Endothelial cell of hepatic sinusoid (primary cell): Measurements from ENCODE around the gene TMEM14A.
"Not testable (repeated sequence)": the region's sequence is repeated elsewhere in the genome, so short reads cannot be mapped to it uniquely, and the experiment has no call there.

Source experiments
- in situ Hi-C: cut with HindIII; loops from 2 replicates; pipeline ENCODE4 v1.10.0; 2017; ENCODE audit warnings: low sequenced_read_pairs

TMEM14A gene

GRCh38 chr6:52655941-52656340 lies 15.0 kb upstream of the TMEM14A start:
- in situ Hi-C loops, result not testable (repeated sequence)

GRCh38 chr6:52657870-52658269 lies 13.0 kb upstream of the TMEM14A start:
- in situ Hi-C loops, result no loop called here

DNA sequence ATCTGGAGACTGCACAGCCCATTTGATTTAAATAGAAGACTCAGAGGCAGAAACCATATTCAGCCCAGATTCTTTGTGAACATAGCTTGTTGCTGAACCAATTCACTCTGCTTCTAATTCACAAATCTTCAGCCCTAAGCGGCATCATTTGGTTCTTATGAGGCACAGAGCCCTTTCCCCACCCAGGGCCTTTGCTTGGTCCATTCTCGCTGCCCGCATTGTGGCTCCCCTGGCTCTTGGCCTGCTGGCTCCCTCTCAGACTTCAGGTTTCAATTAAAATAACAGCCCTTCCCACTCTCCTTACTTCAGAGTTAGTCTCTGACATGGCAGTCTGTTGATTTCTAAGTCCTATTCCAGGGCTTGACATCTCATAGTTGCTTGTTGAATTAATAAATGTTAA lies 9.4 kb upstream of the TMEM14A start:
- in situ Hi-C loops, result no loop called here

DNA sequence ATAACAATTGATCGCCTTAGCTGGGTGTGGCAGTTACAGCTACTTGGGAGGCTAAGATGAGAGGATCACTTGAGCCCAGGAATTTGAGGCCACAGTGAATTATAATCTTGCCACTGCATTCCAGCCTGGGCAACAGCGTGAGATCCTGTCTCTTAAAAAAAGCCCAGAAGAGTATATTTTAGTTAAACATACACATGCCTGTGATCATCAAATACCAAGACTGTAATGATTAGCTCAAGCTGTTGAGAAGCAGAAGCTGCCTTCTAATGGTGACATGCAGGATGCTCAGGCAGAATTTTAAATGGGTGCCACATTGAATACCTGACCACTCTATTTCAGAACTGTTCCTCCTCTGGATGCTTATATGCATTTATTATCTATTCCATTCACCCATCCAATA lies 8.9 kb upstream of the TMEM14A start:
- in situ Hi-C loops, result no loop called here

DNA sequence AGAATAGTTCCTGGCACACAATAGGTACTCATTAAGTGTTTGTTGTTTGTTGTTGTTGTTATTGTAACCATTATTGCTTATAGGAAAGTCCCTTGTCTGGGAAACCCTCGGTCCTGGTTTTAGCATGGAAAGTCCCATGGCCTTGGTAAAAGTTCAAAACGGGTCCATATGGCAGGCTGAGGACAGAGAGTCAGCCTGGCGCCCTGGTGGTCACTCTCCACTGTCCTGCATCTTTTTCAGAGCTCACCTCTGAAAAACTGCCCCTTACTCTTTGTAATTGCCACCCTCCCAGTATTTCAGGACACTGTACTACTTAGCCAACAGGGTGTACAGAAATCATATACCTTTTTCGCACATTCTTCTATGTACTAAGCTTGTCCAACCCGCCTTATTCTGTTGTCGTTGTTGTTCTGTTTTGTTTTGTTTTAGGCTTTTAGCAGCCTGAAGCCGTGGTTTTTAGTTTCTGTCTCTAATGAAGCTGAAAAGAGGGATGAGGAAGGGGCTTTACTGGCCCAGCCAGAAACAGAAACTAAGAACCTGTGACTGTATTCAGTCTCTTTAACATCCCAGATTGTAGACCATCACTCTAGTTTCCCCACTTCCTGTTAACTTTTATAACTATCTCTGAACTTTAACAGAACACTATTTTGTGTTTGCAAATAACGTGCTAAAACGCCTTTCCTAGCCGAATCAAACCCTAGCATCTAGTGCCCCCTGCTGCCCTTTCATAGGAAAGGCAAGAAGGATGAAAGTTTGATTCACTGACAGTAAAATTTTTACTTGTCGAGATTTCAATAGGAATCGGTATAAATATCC lies 7.6 kb upstream of the TMEM14A start:
- in situ Hi-C loops, result no loop called here

GRCh38 chr6:52663936-52664185 lies 7.1 kb upstream of the TMEM14A start:
- in situ Hi-C loops, result no loop called here

GRCh38 chr6:52664186-52664990 lies 6.5 kb upstream of the TMEM14A start:
- in situ Hi-C loops, result no loop called here

DNA sequence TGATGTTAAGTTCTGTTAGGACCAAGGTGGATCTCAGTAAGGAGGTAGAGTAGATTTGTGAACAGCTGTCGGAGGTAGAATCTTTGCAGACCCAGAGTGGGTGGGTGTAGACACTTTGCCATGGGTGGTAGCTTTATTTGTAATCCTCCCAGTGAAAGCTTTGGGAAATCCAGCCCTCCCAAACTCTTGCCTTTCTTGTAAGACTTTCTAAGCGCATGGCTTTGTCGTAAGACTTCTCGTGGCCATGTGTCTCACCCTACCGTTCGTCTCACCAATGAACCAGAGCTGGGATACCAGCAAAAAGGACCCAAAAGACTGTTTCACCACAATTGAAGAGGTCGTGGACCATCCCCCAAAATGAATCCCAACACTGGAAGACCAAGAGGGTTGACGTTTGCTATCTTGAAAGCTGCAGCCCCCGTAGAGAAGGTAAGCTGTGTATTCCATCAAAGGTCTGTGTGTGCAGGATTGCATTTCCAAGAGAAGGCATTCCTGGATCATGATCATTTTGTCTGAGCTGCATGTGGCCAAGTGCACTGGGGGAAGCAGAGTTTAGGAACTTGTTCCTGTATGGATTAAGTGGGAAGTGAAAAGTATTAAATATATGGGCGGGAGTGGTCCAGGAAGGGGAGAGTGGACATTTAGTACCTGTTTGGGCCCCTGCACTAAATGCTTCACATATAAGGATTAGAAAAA lies 5.8 kb upstream of the TMEM14A start:
- in situ Hi-C loops, result loop anchor here (5.0 kb wide), 2 partner anchors 258 to 383 kb away; partner anchors contain the start of gene MCM3

DNA sequence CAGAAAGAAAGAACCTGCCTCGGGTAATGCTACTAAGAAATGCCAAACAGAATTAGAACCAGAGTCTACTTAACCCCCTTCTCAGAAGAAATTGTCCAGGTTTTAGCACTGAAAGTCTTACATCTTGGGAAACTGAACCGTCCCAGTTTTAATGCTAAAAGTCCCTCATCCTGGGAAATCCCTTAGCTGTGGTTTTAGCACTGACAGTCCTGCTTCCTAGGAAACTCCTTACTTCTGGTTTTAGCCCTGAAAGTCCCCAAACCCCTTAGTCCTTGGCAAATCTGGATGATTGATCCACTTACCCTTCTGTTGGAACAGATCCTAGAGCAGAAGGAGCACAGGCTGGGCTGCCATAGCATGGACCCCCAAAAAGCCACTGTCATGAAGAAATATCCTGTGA lies 4.8 kb upstream of the TMEM14A start:
- in situ Hi-C loops, result loop anchor here (5.0 kb wide), 2 partner anchors 259 to 384 kb away; partner anchors contain the start of gene MCM3

DNA sequence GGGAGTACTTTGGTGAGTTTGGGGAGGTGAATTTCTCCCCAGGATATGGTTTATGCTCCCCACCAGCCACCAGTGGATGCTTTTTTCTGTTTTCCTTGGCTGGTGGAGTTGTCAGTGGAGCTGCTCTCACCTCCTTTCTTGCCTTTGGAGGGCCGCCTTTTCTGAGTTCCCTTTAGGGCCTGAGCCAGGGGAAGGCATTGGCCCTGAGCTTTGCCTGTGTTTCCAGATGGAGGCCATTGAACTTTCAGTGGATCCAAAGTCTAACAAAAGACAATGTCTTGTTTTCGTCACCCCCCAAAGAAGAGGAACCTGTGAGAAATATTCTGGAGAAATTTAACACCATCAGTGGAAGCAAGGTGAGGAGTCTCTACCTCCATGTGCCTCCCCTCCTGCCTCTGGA lies 4.4 kb upstream of the TMEM14A start:
- in situ Hi-C loops, result loop anchor here (5.0 kb wide), 2 partner anchors 259 to 384 kb away; partner anchors contain the start of gene MCM3

GRCh38 chr6:52667572-52667971 lies 3.3 kb upstream of the TMEM14A start:
- in situ Hi-C loops, result loop anchor here (5.0 kb wide), 2 partner anchors 260 to 385 kb away; partner anchors contain the start of gene MCM3

DNA sequence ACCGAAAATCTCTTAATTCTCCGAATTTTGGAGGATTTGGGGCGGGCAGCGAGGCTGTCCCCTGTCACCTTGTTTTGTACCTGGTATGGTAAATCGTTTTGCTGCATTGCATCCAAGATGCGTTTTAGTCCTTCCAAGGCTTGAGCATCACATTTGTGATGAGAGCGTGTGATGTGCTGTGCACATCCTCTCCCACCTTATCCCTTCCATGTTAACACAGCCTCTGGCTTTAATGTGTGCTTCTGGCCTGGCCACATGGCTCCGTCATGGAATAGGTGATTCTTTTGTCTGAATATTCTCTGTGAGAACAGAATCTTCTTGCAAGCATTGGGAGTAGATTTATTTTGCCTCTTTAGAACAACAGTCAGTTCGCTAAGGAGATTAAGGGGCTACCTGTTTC lies 763 bp downstream of the TMEM14A start:
- in situ Hi-C loops, result no loop called here

- in situ Hi-C loops, result no loop called here
Measured at GRCh38 chr6:52672412-52673025, 1.6 kb downstream of the TMEM14A start.

DNA sequence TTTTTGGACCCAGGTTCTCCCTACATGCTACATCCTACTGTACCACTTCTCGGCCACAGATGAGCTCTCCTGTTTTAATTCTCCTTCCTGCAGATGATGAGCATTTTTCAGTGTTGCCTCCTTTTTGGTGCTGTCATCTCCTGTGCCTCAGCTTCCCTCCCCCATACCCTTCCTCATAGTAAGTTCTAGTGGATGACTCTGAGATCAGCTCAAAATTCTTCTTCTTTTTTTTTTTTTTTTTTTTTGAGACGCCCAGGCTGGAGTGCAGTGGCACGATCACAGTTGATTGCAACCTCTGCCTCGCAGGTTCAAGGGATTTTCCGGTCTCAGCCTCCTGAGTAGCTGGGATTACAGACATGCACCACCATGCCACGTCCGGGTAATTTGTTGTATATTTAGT lies 3.8 kb downstream of the TMEM14A start:
- in situ Hi-C loops, result no loop called here

- in situ Hi-C loops, result no loop called here
Measured at GRCh38 chr6:52675372-52675771, 4.5 kb downstream of the TMEM14A start.

GRCh38 chr6:52676631-52677030 lies 5.7 kb downstream of the TMEM14A start:
- in situ Hi-C loops, result not testable (repeated sequence)

DNA sequence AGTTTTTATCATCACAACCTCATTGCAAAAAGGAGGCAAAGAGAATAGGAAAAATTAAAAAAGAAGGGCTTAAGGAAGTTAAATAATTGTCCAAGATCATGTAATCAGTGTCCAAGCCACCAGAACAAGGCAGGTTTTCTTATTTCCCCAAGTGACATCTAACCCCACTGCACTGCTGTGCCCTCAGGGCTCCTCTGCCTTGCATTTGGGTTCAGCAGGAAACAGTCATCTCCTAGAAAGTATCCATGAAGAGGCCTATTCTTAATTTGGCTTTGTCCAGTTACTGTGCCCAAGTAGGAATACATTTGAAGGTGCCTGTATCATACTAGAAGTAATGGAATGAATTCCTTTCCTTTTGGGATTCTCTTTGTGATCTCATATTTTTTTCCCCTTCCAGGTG lies 10.5 kb downstream of the TMEM14A start:
- in situ Hi-C loops, result no loop called here

DNA sequence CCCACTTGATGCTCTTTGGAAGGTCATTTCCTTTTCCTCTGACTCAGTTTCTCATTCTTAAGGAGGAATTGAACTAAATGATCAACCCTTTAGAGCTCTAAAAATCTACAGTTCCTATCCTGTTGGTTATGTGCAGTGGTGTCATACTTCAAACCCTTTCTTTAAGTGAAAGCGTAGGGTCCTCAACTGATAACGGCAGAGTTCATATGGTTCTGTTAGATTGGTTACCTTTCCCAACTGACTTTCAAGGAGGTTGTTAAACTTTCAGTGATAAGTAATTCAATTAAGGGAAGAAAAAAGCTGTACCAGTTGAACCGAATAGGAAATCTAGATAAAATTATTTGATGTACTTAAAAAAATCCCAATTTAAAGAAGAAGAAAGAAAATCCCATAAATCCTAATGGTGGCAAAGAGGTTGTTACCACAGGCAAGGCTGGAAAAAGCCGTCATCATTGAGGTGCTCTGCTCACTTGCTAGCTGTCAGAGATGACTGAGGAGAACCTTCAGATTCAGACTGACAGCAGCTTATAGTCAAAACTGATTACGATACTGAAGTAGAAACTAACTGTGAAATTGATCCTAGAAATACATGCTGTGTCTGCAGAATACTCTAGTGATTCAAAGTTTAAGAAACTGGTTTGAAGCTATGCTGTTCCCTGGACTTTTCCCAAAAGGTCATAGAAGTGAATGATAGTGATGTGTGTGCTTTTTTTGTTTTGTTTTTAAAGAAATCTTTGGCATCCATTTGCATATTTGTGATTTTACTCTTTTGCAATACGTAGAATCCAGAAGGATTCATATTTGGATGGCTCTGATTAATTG lies 16.2 kb downstream of the TMEM14A start:
- in situ Hi-C loops, result no loop called here

GRCh38 chr6:52689857-52690256 lies 18.9 kb downstream of the TMEM14A start:
- in situ Hi-C loops, result no loop called here

DNA sequence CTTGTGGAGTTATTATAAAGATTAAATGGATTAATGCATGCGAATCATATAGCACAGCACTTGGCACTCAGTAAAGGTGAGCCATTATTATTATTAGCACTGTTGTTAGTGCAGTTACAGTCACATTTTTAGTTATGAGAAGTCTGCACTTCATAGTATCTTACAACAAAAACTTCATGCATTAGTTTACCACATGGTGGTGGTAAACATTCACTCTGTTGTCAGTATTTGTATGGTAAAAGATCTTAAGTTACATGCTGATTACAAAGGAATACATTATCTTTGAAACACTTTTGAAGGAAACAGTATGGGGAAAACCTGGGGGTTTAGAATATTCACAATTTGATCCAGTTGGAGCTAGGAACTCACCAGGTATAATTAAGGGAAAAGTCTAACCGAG lies 20.8 kb downstream of the TMEM14A start:
- in situ Hi-C loops, result no loop called here
